ENCODE measurements around the gene MTHFD2L. TPM values are rescaled to one million over a fixed set of nuclear protein-coding genes. Genes with fewer than 3 reads are reported as not detected.
"Not testable (repeated sequence)": the region's sequence is repeated elsewhere in the genome, so short reads cannot be mapped to it uniquely, and the experiment has no call there.

Gene MTHFD2L
- total RNA-seq, 1 experiment from 2014 or later, result 4.4 TPM

GRCh38 chr4:74189331-74190043 is 31.6 kb downstream of the MTHFD2L start:
- peak; percentile 61 for DNase-seq (ENCODE audit: low read depth)

- no peak for DNase-seq (ENCODE audit: low read depth)
These were observed 32.4 kb downstream of the MTHFD2L start for GRCh38 chr4:74190332-74190731.

GRCh38 chr4:74190919-74191397 is 33.0 kb downstream of the MTHFD2L start:
- DNase-seq (ENCODE audit: low read depth), result no peak

DNA sequence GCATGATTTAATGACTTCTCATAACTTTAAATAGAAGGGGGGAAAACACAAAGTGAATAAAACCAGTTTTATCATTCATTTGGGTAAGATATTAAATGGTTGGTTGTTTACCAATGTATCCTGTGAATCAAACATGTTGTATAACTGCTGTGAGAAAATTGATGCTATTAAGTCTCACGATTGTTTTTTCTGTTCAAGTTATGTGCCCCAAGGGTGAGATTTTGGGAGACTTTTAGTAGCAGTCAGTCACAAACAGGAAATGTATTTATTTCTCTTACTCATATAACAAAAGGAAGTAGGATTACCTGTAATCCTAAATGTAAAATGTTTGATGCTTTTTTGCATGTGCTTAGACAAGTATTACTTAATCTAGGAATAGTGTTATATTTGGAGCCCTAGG is 39.2 kb downstream of the MTHFD2L start:
- no peak for DNase-seq (ENCODE audit: low read depth)

- peak; percentile 68 for DNase-seq (ENCODE audit: low read depth)
These were observed 44.2 kb downstream of the MTHFD2L start for GRCh38 chr4:74202062-74202586.

DNA sequence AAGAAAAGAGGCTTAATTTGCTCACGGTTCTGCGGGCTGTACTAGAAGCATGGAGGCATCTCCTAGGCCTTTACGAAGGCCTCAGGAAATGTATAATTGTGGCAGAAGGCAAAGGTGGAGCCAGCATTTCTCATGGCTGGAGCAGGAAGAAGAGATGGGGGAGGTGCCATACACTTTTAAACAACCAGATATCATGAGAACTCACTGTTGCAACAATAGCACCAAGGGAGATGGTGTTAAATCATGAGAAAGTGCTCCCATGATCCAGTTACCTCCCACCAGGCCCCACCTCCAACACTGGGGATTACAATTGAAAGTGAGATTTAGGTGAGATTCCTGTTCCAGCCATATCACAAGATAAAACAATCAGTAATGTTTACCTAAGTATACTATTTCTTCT is 45.5 kb downstream of the MTHFD2L start:
- no peak for DNase-seq (ENCODE audit: low read depth)

DNA sequence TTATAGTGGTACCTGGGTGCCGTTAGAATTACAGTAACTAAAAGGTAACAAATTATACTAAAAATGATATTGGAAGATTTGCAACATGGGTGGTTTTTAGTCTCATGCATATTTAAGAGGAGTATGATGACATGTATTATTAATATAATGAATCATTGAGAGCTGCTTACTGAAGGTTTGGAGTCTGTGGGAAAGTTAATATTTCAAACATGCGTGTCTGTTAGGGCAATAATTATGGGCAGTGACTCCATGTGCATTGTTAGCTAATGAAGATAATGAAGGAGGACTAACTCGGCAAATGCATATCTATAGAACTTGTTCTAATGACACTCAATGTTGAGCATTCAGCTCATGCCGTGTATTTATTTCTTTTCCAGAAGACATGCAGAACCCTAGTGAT is 47.1 kb downstream of the MTHFD2L start:
- DNase-seq (ENCODE audit: low read depth), result no peak

DNA sequence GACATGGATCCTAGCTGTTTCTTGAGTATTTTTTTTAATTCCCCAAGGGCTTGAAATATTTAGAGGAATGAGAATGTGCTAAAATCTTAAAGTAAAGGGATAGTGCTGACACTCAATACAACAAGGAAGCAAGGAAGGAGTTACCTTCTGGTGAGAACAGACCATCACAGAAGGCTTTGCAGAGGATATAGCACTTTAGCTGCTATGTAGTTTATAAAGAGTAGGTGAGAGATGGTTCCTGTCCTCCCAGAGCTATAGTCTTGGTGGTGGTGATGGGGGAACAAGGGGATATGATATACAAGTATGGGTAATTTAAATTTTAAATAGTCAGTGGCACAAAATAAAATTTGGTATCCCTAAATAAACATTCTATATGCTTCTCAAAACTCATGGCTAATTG is 47.6 kb downstream of the MTHFD2L start:
- no peak for DNase-seq (ENCODE audit: low read depth)

- DNase-seq (ENCODE audit: low read depth), result peak; percentile 63
These were observed 48.3 kb downstream of the MTHFD2L start for GRCh38 chr4:74206088-74206825.

DNA sequence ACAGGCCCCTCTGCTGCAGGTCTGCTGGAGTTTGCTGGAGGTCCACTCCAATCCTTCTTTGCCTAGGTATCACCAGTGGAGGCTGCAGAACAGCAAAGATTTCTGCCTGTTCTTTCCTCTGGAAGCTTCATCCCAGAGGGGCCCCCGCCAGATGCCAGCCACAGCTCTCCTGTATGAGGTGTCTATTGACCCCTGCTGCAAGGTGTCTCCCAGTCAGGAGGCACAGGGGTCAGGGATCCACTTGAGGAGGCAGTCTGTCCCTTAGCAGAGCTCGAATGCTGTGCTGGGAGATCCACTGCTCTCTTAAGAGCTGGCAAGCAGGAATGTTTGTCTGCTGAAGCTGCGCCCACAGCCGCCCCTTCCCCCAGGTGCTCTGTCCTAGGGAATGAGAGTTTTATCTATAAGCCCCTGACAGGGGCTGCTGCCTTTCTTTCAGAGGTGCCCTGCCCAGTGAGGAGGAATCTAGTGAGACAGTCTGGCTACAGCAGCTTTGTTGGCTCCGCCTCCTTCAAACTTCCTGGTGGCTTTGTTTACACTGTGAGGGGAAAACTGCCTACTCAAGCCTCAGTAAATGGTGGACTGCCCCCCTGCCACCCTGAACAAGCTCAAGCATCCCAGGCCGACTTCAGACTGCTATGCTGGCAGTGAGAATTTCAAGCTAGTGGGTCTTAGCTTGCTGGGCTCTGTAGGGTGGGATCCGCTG is 56.7 kb downstream of the MTHFD2L start:
- not testable (repeated sequence) for DNase-seq (ENCODE audit: low read depth)

DNA sequence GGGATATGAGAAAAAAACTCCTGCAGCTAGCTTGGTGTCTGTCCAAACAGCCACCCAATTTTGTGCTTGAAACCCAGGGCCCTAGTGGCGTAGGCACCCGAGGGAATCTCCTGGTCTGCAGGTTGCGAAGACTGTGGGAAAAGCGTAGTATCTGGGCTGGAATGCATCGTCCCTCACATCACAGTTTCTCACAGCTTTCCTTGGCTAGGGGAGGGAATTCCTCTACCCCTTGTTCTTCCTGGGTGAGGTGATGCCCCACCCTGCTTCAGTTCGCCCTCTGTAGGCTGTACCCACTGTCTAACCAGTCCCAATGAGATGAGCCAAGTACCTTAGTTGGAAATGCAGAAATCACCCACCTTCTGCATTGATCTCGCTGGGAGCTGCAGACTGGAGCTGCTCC is 57.3 kb downstream of the MTHFD2L start:
- DNase-seq (ENCODE audit: low read depth), result not testable (repeated sequence)

DNA sequence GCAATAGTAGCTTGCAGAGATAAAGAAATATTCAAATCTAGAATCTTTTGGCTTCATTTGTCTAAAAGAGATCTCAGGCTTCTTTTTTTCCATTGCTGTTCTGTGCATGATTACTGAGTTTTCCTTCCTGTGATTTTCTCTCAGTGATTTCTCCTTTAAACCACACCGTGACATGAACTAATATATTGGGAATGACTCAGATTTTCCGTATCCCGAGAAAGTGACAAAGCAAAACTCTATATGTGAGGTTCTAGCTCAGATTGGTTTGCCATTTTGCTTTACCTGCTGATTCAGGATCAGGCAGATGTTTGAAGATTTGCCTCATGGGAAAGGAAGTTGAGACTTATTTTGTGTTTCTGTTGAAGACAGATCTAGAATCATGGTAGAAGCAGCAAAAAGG is 59.4 kb downstream of the MTHFD2L start:
- peak; percentile 85 for DNase-seq (ENCODE audit: low read depth)

- DNase-seq (ENCODE audit: low read depth), result peak; percentile 27
These were observed 60.3 kb downstream of the MTHFD2L start for GRCh38 chr4:74218201-74218600.

GRCh38 chr4:74219240-74219639 is 61.3 kb downstream of the MTHFD2L start:
- no peak for DNase-seq (ENCODE audit: low read depth)

GRCh38 chr4:74223098-74223497 is 65.2 kb downstream of the MTHFD2L start:
- DNase-seq (ENCODE audit: low read depth), result no peak

DNA sequence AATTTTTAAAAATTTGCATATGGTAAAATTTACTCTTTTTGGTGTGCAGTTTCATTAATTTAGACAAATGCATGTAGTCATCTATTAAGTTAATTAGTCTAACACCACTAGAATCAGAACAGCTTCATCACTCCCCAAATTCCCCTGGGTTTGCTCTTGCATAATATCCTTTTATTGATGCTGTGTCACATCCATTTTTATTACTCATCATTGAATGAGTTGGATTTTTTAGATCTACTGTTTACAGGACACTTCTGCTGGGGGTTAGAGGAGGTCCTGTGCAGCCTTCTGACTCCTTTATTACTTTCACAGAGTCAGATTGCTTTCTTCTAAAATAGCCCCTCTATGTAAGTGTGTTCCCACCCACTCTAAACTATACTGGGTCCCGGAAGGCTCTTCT is 65.9 kb downstream of the MTHFD2L start:
- peak; percentile 65 for DNase-seq (ENCODE audit: low read depth)

DNA sequence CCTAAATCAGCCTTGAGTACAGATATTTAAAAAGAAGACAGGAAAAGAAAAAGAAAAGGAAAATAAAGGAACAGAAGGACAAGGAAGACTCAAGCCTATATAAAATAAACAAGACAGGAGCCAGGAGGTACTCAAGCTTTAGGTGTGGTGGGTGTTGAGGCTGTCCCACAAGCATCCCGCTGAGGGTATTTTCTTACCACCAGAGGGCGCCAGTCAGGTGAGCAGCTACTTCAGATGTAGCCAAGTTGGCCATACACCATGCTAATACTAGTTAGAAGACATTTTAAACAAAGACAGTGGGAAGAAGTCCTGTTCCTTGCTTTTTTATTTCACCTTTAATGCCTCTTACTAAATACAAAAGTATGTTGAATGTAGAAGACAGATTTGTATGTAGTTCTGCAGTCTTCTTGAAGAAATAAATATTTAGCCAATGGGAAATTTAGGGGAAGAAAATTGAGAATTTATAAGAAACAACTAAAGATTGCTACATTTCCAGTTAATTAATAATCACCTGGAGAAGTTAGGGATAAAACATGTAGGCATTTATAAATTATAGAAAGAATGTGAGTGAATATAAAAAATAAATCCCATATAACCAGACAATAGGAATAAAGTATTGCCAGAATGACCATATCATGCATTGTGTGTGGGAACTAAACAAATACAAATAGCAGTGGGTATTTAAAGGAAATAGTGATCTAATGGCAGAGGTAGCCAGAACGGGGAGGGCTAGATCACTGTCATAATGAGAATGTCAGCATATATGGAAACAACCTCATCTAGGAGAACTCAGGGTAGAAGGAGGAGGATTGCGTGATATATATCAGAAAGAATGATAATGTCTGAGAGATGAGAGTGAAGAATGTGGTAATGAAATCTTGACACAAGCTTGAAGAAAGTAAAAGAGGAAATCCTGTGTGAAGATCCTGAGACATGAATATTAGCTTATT is 71.0 kb downstream of the MTHFD2L start:
- peak; percentile 70 for DNase-seq (ENCODE audit: low read depth)

DNA sequence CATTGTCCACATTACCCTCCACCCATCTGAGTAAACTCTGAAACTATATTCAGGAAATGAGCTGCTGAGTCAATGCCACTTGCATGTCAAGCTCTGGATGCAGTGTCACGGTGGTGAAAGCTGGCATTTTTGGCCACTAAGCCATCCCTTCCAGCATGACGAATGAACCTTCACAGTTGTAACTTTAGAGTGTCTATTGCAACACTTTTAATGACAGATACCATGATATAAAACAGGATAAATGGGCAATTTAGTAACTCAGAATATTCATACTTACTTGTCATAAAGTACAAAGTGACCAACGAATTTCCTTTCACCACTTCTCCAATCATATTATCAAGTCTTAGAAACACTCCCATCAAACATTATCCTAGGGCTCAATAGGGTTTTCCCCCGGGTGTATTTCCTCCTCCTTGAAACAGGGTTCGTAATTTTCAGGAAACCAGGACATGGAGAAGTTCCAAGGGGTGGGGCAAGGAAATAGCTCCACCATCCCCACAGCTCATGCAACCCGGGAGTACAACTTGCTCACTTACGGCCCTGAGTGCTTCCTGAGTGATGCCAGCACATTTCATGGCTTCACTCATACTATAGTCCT is 73.1 kb downstream of the MTHFD2L start:
- peak; percentile 91 for DNase-seq (ENCODE audit: low read depth)

- no peak for DNase-seq (ENCODE audit: low read depth)
These were observed 77.2 kb downstream of the MTHFD2L start for GRCh38 chr4:74235135-74235534.

- DNase-seq (ENCODE audit: low read depth), result no peak
These were observed 79.6 kb downstream of the MTHFD2L start for GRCh38 chr4:74237425-74237966.

Measured in M059J (cell line).